GM19239 (cell line): Measurements from ENCODE around the gene SNRNP70.
A peak's percentile ranks its signal among the peaks of the same experiment; 100 is the strongest.

ENCODE experiments used
- DNase-seq: peaks from one replicate; pipeline ENCODE4 v3.0.0; 2011; ENCODE audit warnings: low spot score; ENCODE audit not compliant: insufficient read length
- FAIRE-seq: peaks from 2 replicates; lab custom pipeline; 2011; peaks lifted over from hg19 to GRCh38; lab: Jason Lieb, UNC

The SNRNP70 gene

GRCh38 chr19:49094505-49095482 lies 9.5 kb downstream of the SNRNP70 start:
- no peak for FAIRE-seq
- DNase-seq = no peak

GRCh38 chr19:49097453-49098288 lies 12.4 kb downstream of the SNRNP70 start:
- peak; percentile 81 for DNase-seq
- FAIRE-seq = peak; percentile 88

GRCh38 chr19:49098795-49099194 lies 13.5 kb downstream of the SNRNP70 start:
- FAIRE-seq = no peak
- no peak for DNase-seq

GRCh38 chr19:49101160-49101559 lies 15.9 kb downstream of the SNRNP70 start:
- FAIRE-seq = no peak

GRCh38 chr19:49102303-49102702 lies 17.1 kb downstream of the SNRNP70 start:
- DNase-seq = no peak
- no peak for FAIRE-seq

More at GRCh38 chr19:49101160-49101559, 15.9 kb downstream of the SNRNP70 start:
- DNase-seq = no peak

GRCh38 chr19:49103331-49104085 lies 18.3 kb downstream of the SNRNP70 start:
- no peak for DNase-seq
- no peak for FAIRE-seq

GRCh38 chr19:49104229-49104864 lies 19.1 kb downstream of the SNRNP70 start:
- FAIRE-seq = no peak
- DNase-seq = no peak

GRCh38 chr19:49106648-49107135 lies 21.4 kb downstream of the SNRNP70 start:
- FAIRE-seq (peak; percentile 26), DNase-seq (peak; percentile 63)

- DNase-seq = no peak
- no peak for FAIRE-seq
Measured at GRCh38 chr19:49107625-49108459, 22.6 kb downstream of the SNRNP70 start.

GRCh38 chr19:49109051-49109450 lies 23.8 kb downstream of the SNRNP70 start:
- DNase-seq (no peak), FAIRE-seq (no peak)

GRCh38 chr19:49109569-49110233 lies 24.4 kb downstream of the SNRNP70 start:
- DNase-seq (no peak), FAIRE-seq (no peak)

GRCh38 chr19:49110567-49110966 lies 25.3 kb downstream of the SNRNP70 start:
- DNase-seq = no peak
- no peak for FAIRE-seq

GRCh38 chr19:49111218-49111998 lies 26.2 kb downstream of the SNRNP70 start:
- FAIRE-seq = no peak

GRCh38 chr19:49113762-49114629 lies 28.7 kb downstream of the SNRNP70 start, which contains the start of gene LIN7B:
TSS of gene LIN7B (plus strand) at chr19:49114370. CDS start at chr19:49114405, 35 bp downstream.
- no peak for FAIRE-seq
- DNase-seq = peak; percentile 95

More at GRCh38 chr19:49111218-49111998, 26.2 kb downstream of the SNRNP70 start:
- no peak for DNase-seq

GRCh38 chr19:49114630-49115363 lies 29.5 kb downstream of the SNRNP70 start:
- DNase-seq (no peak), FAIRE-seq (no peak)

GRCh38 chr19:49116544-49116943 lies 31.3 kb downstream of the SNRNP70 start:
- FAIRE-seq (no peak), DNase-seq (no peak)
